GM23338 (cell line): Measurements from ENCODE around the gene NECAB3. TPM values are rescaled to one million over a fixed set of nuclear protein-coding genes. Genes with fewer than 3 reads are reported as not detected.

ENCODE experiments used
- ATAC-seq: fragments of 200-7000 bp; cut with Tn5 transposase; 3 replicates; pipeline ENCODE4 v1.9.1; 2020
- DNase-seq: peaks from one replicate; pipeline ENCODE4 v3.0.0-alpha.2; 2015; ENCODE audit warnings: low spot score
- H2AFZ ChIP-seq: fragments of 200-600 bp; sonication (generic); 2 replicates; pipeline ENCODE4 v1.8.0; 2016; ENCODE audit warnings: antibody characterized with exemption, mild to moderate bottlenecking, moderate library complexity
- H3F3A ChIP-seq: fragments of 200-600 bp; sonication (generic); replicated peaks from 2 replicates; pipeline ENCODE4 v1.8.0; 2017; ENCODE audit warnings: antibody characterized with exemption, mixed run types, low read depth
- H3K27ac ChIP-seq: fragments of 200-600 bp; sonication (generic); 2 replicates; pipeline ENCODE4 v1.6.1; 2016; ENCODE audit warnings: low read depth
- H3K27me3 ChIP-seq: fragments of 200-600 bp; sonication (generic); 2 replicates; pipeline ENCODE4 v1.8.0; 2016; ENCODE audit warnings: mild to moderate bottlenecking, mixed run types, moderate library complexity; ENCODE audit not compliant: insufficient read depth
- H3K36me3 ChIP-seq: fragments of 200-600 bp; sonication (generic); 2 replicates; pipeline ENCODE4 v1.8.0; 2016; ENCODE audit warnings: mild to moderate bottlenecking; ENCODE audit not compliant: insufficient read depth
- H3K4me1 ChIP-seq: fragments of 200-600 bp; sonication (generic); 2 replicates; pipeline ENCODE4 v1.8.0; 2016; ENCODE audit warnings: mild to moderate bottlenecking, moderate library complexity; ENCODE audit not compliant: insufficient read depth
- H3K4me2 ChIP-seq: fragments of 200-600 bp; sonication (generic); 2 replicates; pipeline ENCODE4 v1.7.1; 2017; ENCODE audit warnings: mixed run types
- H3K4me3 ChIP-seq: fragments of 200-600 bp; sonication (generic); 2 replicates; pipeline ENCODE4 v1.6.1; 2016; ENCODE audit warnings: mixed run types
- H3K79me2 ChIP-seq: fragments of 200-600 bp; sonication (generic); replicated peaks from 2 replicates; pipeline ENCODE4 v1.8.0; 2017; ENCODE audit warnings: mild to moderate bottlenecking; ENCODE audit not compliant: insufficient read depth
- H3K9me2 ChIP-seq: fragments of 200-600 bp; sonication (generic); 2 replicates; pipeline ENCODE4 v1.8.0; 2017; ENCODE audit not compliant: insufficient read depth
- H4K20me1 ChIP-seq: fragments of 200-600 bp; sonication (generic); replicated peaks from 2 replicates; pipeline ENCODE4 v1.8.0; 2017; ENCODE audit warnings: mild to moderate bottlenecking; ENCODE audit not compliant: insufficient read depth
- H3K27ac Mint-ChIP-seq: 2 replicates; pipeline ENCODE4 v1.8.0; 2020; ENCODE audit warnings: inconsistent platforms, mild to moderate bottlenecking, moderate library complexity, mixed read lengths
- H3K27me3 Mint-ChIP-seq: 3 replicates; pipeline ENCODE4 v1.8.0; 2022; ENCODE audit warnings: low read depth, mild to moderate bottlenecking, moderate library complexity, mixed read lengths, inconsistent platforms; ENCODE audit not compliant: insufficient read depth, poor library complexity
- H3K36me3 Mint-ChIP-seq: 3 replicates; pipeline ENCODE4 v1.8.0; 2021; ENCODE audit warnings: low read depth, mild to moderate bottlenecking, inconsistent platforms, moderate library complexity, mixed read lengths
- H3K4me1 Mint-ChIP-seq: 3 replicates; pipeline ENCODE4 v1.8.0; 2020; ENCODE audit warnings: mild to moderate bottlenecking, inconsistent platforms, mixed read lengths
- H3K4me3 Mint-ChIP-seq: 3 replicates; pipeline ENCODE4 v1.8.0; 2021; ENCODE audit warnings: moderate library complexity, mild to moderate bottlenecking, inconsistent platforms, mixed read lengths
- H3K9me3 Mint-ChIP-seq: 3 replicates; pipeline ENCODE4 v1.8.0; 2020; ENCODE audit warnings: moderate library complexity, mild to moderate bottlenecking, inconsistent platforms, mixed read lengths
- EZH2 ChIP-seq: fragments of 200-600 bp; sonication (generic); IDR thresholded peaks from one replicate; pipeline ENCODE4 v1.8.0; 2017; ENCODE audit warnings: antibody characterized with exemption, mild to moderate bottlenecking, low read depth; ENCODE audit not compliant: unreplicated experiment
- JUNB ChIP-seq: IDR thresholded peaks from one replicate; pipeline ENCODE4 v1.6.1; 2016; ENCODE audit warnings: antibody characterized with exemption; ENCODE audit not compliant: unreplicated experiment
- POLR2AphosphoS5 ChIP-seq: IDR thresholded peaks from 2 replicates; pipeline ENCODE4 v1.6.1; 2016; ENCODE audit warnings: antibody characterized with exemption, low read depth
- polyA plus RNA-seq: library from polyadenylated mRNA; unstranded; fragments of >200 nt; fragmentation: Nextera tagmentation; extraction: Ambion mirVana; gene quantifications from 2 replicates; pipeline ENCODE4 v1.2.1, GENCODE V29; 2016
- total RNA-seq: library from RNA; depleted of rRNA; stranded (reverse); fragments of >200 nt; shearing (Covaris generic); gene quantifications from 2 replicates; pipeline ENCODE4 v1.2.3, GENCODE V29; 2014
- TF ChIP-seq, protein P1 (sequence below): fragments of 250-450 bp; sonication (Bioruptor Pico); IDR thresholded peaks from 2 replicates; pipeline ENCODE4 v1.5.0; 2020; ENCODE audit warnings: mild to moderate bottlenecking, moderate library complexity
- TF ChIP-seq, protein P2 (sequence below): IDR thresholded peaks from one replicate; pipeline ENCODE4 v1.6.1; 2018; ENCODE audit warnings: antibody characterized with exemption; ENCODE audit not compliant: unreplicated experiment

NECAB3 gene
- total and polyA plus RNA-seq, 2 experiments from 2014 or later, result 8.5 to 28.4 TPM

DNA sequence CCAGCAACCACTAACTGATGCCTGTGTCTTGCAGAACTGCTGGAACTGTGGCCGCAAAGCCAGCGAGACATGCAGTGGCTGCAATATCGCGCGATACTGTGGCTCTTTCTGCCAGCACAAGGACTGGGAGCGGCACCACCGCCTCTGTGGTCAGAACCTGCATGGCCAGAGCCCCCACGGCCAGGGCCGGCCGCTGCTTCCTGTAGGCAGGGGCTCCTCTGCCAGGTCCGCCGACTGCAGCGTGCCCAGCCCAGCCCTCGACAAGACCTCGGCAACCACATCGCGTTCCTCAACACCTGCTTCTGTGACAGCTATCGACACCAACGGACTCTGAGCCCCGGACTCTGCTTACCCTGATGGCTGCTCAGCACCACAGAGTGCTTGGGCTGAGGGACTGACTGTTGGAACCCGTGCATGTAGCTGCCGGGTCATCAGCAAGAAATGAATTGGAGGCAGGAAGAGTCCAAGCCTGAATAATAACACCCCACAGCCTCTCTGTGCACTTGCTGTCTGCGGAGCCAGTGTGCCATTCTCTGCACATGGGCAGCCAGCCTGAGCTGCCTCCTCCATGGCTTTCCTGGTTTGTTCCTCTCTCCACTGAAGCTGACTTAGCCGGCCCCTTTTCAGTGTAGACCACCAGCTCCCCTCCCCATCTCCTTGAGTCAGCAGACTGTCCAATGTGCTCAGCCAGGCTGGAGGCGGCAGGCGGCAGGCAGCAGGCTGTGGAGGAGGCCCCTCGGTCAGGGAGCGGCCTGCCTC, 29.7 kb downstream of the NECAB3 start:
- TF ChIP-seq JUNB, result no peak
- TF ChIP-seq, protein P1, sequence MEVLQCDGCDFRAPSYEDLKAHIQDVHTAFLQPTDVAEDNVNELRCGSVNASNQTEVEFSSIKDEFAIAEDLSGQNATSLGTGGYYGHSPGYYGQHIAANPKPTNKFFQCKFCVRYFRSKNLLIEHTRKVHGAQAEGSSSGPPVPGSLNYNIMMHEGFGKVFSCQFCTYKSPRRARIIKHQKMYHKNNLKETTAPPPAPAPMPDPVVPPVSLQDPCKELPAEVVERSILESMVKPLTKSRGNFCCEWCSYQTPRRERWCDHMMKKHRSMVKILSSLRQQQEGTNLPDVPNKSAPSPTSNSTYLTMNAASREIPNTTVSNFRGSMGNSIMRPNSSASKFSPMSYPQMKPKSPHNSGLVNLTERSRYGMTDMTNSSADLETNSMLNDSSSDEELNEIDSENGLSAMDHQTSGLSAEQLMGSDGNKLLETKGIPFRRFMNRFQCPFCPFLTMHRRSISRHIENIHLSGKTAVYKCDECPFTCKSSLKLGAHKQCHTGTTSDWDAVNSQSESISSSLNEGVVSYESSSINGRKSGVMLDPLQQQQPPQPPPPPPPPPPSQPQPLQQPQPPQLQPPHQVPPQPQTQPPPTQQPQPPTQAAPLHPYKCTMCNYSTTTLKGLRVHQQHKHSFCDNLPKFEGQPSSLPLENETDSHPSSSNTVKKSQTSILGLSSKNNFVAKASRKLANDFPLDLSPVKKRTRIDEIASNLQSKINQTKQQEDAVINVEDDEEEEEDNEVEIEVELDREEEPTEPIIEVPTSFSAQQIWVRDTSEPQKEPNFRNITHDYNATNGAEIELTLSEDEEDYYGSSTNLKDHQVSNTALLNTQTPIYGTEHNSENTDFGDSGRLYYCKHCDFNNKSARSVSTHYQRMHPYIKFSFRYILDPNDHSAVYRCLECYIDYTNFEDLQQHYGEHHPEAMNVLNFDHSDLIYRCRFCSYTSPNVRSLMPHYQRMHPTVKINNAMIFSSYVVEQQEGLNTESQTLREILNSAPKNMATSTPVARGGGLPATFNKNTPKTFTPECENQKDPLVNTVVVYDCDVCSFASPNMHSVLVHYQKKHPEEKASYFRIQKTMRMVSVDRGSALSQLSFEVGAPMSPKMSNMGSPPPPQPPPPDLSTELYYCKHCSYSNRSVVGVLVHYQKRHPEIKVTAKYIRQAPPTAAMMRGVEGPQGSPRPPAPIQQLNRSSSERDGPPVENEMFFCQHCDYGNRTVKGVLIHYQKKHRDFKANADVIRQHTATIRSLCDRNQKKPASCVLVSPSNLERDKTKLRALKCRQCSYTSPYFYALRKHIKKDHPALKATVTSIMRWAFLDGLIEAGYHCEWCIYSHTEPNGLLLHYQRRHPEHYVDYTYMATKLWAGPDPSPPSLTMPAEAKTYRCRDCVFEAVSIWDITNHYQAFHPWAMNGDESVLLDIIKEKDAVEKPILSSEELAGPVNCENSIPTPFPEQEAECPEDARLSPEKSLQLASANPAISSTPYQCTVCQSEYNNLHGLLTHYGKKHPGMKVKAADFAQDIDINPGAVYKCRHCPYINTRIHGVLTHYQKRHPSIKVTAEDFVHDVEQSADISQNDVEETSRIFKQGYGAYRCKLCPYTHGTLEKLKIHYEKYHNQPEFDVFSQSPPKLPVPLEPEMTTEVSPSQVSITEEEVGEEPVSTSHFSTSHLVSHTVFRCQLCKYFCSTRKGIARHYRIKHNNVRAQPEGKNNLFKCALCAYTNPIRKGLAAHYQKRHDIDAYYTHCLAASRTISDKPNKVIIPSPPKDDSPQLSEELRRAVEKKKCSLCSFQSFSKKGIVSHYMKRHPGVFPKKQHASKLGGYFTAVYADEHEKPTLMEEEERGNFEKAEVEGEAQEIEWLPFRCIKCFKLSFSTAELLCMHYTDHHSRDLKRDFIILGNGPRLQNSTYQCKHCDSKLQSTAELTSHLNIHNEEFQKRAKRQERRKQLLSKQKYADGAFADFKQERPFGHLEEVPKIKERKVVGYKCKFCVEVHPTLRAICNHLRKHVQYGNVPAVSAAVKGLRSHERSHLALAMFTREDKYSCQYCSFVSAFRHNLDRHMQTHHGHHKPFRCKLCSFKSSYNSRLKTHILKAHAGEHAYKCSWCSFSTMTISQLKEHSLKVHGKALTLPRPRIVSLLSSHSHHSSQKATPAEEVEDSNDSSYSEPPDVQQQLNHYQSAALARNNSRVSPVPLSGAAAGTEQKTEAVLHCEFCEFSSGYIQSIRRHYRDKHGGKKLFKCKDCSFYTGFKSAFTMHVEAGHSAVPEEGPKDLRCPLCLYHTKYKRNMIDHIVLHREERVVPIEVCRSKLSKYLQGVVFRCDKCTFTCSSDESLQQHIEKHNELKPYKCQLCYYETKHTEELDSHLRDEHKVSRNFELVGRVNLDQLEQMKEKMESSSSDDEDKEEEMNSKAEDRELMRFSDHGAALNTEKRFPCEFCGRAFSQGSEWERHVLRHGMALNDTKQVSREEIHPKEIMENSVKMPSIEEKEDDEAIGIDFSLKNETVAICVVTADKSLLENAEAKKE (CRISPR knock-in tag), result no peak
- no peak for TF ChIP-seq POLR2AphosphoS5
- no peak for TF ChIP-seq EZH2
- TF ChIP-seq, protein P2, sequence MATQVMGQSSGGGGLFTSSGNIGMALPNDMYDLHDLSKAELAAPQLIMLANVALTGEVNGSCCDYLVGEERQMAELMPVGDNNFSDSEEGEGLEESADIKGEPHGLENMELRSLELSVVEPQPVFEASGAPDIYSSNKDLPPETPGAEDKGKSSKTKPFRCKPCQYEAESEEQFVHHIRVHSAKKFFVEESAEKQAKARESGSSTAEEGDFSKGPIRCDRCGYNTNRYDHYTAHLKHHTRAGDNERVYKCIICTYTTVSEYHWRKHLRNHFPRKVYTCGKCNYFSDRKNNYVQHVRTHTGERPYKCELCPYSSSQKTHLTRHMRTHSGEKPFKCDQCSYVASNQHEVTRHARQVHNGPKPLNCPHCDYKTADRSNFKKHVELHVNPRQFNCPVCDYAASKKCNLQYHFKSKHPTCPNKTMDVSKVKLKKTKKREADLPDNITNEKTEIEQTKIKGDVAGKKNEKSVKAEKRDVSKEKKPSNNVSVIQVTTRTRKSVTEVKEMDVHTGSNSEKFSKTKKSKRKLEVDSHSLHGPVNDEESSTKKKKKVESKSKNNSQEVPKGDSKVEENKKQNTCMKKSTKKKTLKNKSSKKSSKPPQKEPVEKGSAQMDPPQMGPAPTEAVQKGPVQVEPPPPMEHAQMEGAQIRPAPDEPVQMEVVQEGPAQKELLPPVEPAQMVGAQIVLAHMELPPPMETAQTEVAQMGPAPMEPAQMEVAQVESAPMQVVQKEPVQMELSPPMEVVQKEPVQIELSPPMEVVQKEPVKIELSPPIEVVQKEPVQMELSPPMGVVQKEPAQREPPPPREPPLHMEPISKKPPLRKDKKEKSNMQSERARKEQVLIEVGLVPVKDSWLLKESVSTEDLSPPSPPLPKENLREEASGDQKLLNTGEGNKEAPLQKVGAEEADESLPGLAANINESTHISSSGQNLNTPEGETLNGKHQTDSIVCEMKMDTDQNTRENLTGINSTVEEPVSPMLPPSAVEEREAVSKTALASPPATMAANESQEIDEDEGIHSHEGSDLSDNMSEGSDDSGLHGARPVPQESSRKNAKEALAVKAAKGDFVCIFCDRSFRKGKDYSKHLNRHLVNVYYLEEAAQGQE, result no peak
- H3K27me3 Mint-ChIP-seq, result peaks cover 3% of the 10 kb centered on the region
- Histone ChIP-seq H3K9me2 (no peaks in the 10 kb centered on the region), H3K79me2 (no peaks in the 10 kb centered on the region), H3F3A (no peaks in the 10 kb centered on the region), H3K27me3 (no peaks in the 10 kb centered on the region), H3K4me3 (no peak overlapping the region), H3K27ac (no peak overlapping the region), H3K4me1 (no peaks in the 10 kb centered on the region; the same call in 1 of the 2 replicates), H3K36me3 (no peaks in the 10 kb centered on the region), H3K4me2 (no peak overlapping the region), H4K20me1 (peaks cover 3% of the 10 kb centered on the region; the same call in 1 of the 2 replicates), H2AFZ (no peak overlapping the region)
- H3K4me3 Mint-ChIP-seq, result no peak overlapping the region
- peaks cover 19% of the 10 kb centered on the region for H3K36me3 Mint-ChIP-seq
- DNase-seq (no peak), ATAC-seq (no peak)
- no peak overlapping the region for H3K27ac Mint-ChIP-seq
- no peaks in the 10 kb centered on the region for H3K9me3 Mint-ChIP-seq
- peaks cover 5% of the 10 kb centered on the region; the same call in 2 of the 3 replicates for H3K4me1 Mint-ChIP-seq
